Measurements from ENCODE around the gene COLGALT1. TPM values are rescaled to one million over a fixed set of nuclear protein-coding genes. Genes with fewer than 3 reads are reported as not detected.

Gene COLGALT1
- total RNA-seq, 1 donor from 2014 or later, result 140 TPM

- Mint-ChIP-seq H3K4me1 (ENCODE audit: low read depth) (no peaks in the 10 kb centered on the region), H3K27ac (ENCODE audit: unreplicated experiment) (no peak overlapping the region), H3K4me3 (ENCODE audit: unreplicated experiment) (no peak overlapping the region), H3K27me3 (ENCODE audit: low read depth) (no peaks in the 10 kb centered on the region), H3K9me3 (ENCODE audit: low read depth) (peaks cover 9% of the 10 kb centered on the region), H3K36me3 (ENCODE audit: low read depth) (no peaks in the 10 kb centered on the region)
- DNase-seq (ENCODE audit: low spot score), result no peak
- TF ChIP-seq, protein P1, sequence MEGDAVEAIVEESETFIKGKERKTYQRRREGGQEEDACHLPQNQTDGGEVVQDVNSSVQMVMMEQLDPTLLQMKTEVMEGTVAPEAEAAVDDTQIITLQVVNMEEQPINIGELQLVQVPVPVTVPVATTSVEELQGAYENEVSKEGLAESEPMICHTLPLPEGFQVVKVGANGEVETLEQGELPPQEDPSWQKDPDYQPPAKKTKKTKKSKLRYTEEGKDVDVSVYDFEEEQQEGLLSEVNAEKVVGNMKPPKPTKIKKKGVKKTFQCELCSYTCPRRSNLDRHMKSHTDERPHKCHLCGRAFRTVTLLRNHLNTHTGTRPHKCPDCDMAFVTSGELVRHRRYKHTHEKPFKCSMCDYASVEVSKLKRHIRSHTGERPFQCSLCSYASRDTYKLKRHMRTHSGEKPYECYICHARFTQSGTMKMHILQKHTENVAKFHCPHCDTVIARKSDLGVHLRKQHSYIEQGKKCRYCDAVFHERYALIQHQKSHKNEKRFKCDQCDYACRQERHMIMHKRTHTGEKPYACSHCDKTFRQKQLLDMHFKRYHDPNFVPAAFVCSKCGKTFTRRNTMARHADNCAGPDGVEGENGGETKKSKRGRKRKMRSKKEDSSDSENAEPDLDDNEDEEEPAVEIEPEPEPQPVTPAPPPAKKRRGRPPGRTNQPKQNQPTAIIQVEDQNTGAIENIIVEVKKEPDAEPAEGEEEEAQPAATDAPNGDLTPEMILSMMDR (IDR thresholded peaks at IDR 0.05), result no peak
These were observed 26.8 kb upstream of the COLGALT1 start for GRCh38 chr19:17528610-17529009.

GRCh38 chr19:17529239-17530158 is 25.9 kb upstream of the COLGALT1 start:
- no peak for DNase-seq (ENCODE audit: low spot score)
- H3K27ac Mint-ChIP-seq (ENCODE audit: unreplicated experiment), result no peak overlapping the region
- H3K9me3 Mint-ChIP-seq (ENCODE audit: low read depth), result peaks cover 9% of the 10 kb centered on the region
- TF ChIP-seq, protein P1 (IDR thresholded peaks at IDR 0.05), result no peak
- H3K4me1 Mint-ChIP-seq (ENCODE audit: low read depth), result no peaks in the 10 kb centered on the region
- no peaks in the 10 kb centered on the region for H3K27me3 Mint-ChIP-seq (ENCODE audit: low read depth)
- no peaks in the 10 kb centered on the region for H3K36me3 Mint-ChIP-seq (ENCODE audit: low read depth)
- H3K4me3 Mint-ChIP-seq (ENCODE audit: unreplicated experiment), result no peak overlapping the region

- Mint-ChIP-seq H3K36me3 (ENCODE audit: low read depth) (no peaks in the 10 kb centered on the region), H3K27me3 (ENCODE audit: low read depth) (no peaks in the 10 kb centered on the region), H3K9me3 (ENCODE audit: low read depth) (peaks cover 9% of the 10 kb centered on the region), H3K27ac (ENCODE audit: unreplicated experiment) (no peak overlapping the region), H3K4me3 (ENCODE audit: unreplicated experiment) (no peak overlapping the region), H3K4me1 (ENCODE audit: low read depth) (no peaks in the 10 kb centered on the region)
- TF ChIP-seq, protein P1 (IDR thresholded peaks at IDR 0.05), result no peak
- DNase-seq (ENCODE audit: low spot score), result no peak
These were observed 24.9 kb upstream of the COLGALT1 start for GRCh38 chr19:17530586-17530985.

GRCh38 chr19:17532116-17532515 is 23.3 kb upstream of the COLGALT1 start:
- no peak overlapping the region for H3K4me3 Mint-ChIP-seq (ENCODE audit: unreplicated experiment)
- TF ChIP-seq, protein P1 (IDR thresholded peaks at IDR 0.05), result no peak
- H3K27ac Mint-ChIP-seq (ENCODE audit: unreplicated experiment), result no peak overlapping the region
- H3K36me3 Mint-ChIP-seq (ENCODE audit: low read depth), result no peaks in the 10 kb centered on the region
- DNase-seq (ENCODE audit: low spot score), result no peak
- peaks cover 9% of the 10 kb centered on the region for H3K9me3 Mint-ChIP-seq (ENCODE audit: low read depth)
- no peaks in the 10 kb centered on the region for H3K4me1 Mint-ChIP-seq (ENCODE audit: low read depth)
- peaks cover 2% of the 10 kb centered on the region for H3K27me3 Mint-ChIP-seq (ENCODE audit: low read depth)

GRCh38 chr19:17532557-17532956 is 22.9 kb upstream of the COLGALT1 start:
- no peak for DNase-seq (ENCODE audit: low spot score)
- Mint-ChIP-seq H3K9me3 (ENCODE audit: low read depth) (peaks cover 9% of the 10 kb centered on the region), H3K27ac (ENCODE audit: unreplicated experiment) (no peak overlapping the region), H3K4me3 (ENCODE audit: unreplicated experiment) (no peak overlapping the region), H3K4me1 (ENCODE audit: low read depth) (no peaks in the 10 kb centered on the region), H3K27me3 (ENCODE audit: low read depth) (peaks cover 2% of the 10 kb centered on the region), H3K36me3 (ENCODE audit: low read depth) (no peaks in the 10 kb centered on the region)
- TF ChIP-seq, protein P1 (IDR thresholded peaks at IDR 0.05), result no peak

All from chondrocyte (in vitro differentiated cells).